Liver (tissue), 3 donors: ENCODE results near the gene LILRA5.

Source experiments
- ATF3 ChIP-seq: IDR thresholded peaks from 2 replicates; pipeline ENCODE4 v1.6.1; 2016; ENCODE audit warnings: antibody characterized with exemption
- CTCF ChIP-seq: fragments of 150-350 bp; IDR thresholded peaks from 2 replicates; pipeline ENCODE4 v1.5.1; 2017; ENCODE audit warnings: improper control_type of control experiment, low read depth, low read length; ENCODE audit not compliant: missing input control
- EGR1 ChIP-seq, 2 donors: IDR thresholded peaks; 2 replicates each; pipeline ENCODE4 v1.6.1; 2016 to 2018; ENCODE audit warnings: antibody characterized with exemption in 2 of 2, low read depth in 2 of 2
- FOXA1 ChIP-seq: IDR thresholded peaks from 2 replicates; pipeline ENCODE4 v1.6.1; 2016; ENCODE audit warnings: antibody characterized with exemption
- GABPA ChIP-seq, 2 donors: IDR thresholded peaks in 1 of 2; conservative IDR thresholded peaks in 1 of 2; 2 replicates each; pipeline ENCODE4 v1.6.1; 2016; ENCODE audit warnings: antibody characterized with exemption in 2 of 2, mild to moderate bottlenecking in 1 of 2, moderate library complexity in 1 of 2
- JUND ChIP-seq, 2 donors: IDR thresholded peaks; 2 replicates each; pipeline ENCODE4 v1.6.1; 2016; ENCODE audit warnings: antibody characterized with exemption in 2 of 2
- RAD21 ChIP-seq, 2 donors: IDR thresholded peaks; 2 replicates each; pipeline ENCODE4 v1.6.1; 2016; ENCODE audit warnings: antibody characterized with exemption in 2 of 2, mild to moderate bottlenecking in 2 of 2
- REST ChIP-seq: IDR thresholded peaks from 2 replicates; pipeline ENCODE4 v1.6.1; 2016; ENCODE audit warnings: antibody characterized with exemption, mild to moderate bottlenecking
- RXRA ChIP-seq, 2 donors: IDR thresholded peaks; 2 replicates each; pipeline ENCODE4 v1.6.1; 2017 to 2018; ENCODE audit warnings: antibody characterized with exemption in 2 of 2, mild to moderate bottlenecking in 1 of 2
- TF ChIP-seq, protein P1 (sequence below): IDR thresholded peaks from 2 replicates; pipeline ENCODE4 v1.6.1; 2016; ENCODE audit warnings: antibody characterized with exemption
- donor health status: healthy.
- donor health status: healthy.

DNA sequence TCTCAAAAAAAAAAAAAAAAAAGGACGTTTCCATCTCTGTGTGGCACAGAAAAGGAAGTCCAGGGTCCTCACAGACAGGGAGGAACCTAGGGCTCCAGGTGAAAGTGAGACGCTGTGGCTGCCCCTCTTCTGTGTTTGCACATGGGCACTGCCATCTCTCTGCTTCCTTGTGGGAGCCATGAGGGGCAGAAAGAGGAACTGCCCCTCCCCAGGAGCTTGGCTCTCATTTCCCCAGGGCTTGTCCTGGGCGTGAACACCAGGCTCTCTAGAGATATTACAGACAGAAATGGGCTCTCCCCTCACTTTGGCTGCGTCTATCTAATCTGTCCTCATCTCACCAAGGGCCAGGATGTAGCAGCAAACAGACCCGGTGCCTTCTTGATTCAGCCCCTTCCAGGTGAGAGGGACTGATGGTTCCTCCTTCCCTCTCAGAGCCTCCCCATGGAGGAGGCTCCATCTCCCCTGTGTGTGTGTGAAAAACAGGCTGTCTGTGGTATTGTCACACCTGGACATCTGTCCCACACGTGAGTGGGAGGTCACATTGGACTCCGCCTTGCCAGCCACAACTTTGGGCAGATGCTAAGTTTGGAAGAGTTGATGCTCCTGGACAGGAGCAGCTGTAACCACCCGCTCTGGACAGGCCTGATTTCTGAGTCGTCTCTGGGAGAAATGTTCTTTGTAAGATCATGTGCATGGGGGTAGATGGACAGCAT, 26.8 kb upstream of the LILRA5 start:
- TF ChIP-seq JUND (IDR thresholded peaks at IDR 0.05) = no peak
- no peak for TF ChIP-seq REST
- no peak for TF ChIP-seq RXRA (IDR thresholded peaks at IDR 0.05)
- no peak for TF ChIP-seq CTCF
- no peak for TF ChIP-seq RAD21 (IDR thresholded peaks at IDR 0.05)
- TF ChIP-seq, protein P1, sequence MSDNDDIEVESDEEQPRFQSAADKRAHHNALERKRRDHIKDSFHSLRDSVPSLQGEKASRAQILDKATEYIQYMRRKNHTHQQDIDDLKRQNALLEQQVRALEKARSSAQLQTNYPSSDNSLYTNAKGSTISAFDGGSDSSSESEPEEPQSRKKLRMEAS = no peak
- no peak for TF ChIP-seq EGR1 (IDR thresholded peaks at IDR 0.05; ENCODE audit: low read depth in 2 of 2)
- TF ChIP-seq ATF3 = no peak
- TF ChIP-seq GABPA (IDR thresholded peaks at IDR 0.05 in 1 of 2, conservative IDR thresholded peaks at IDR 0.05 in 1 of 2) = no peak
- no peak for TF ChIP-seq FOXA1
